Brain microvascular endothelial cell (primary cell): ENCODE measurements around the gene TBX21.
"Not testable (repeated sequence)": the region's sequence is repeated elsewhere in the genome, so short reads cannot be mapped to it uniquely, and the experiment has no call there.

Source experiments
- DNase-seq: peaks from one replicate; pipeline ENCODE4 v3.0.0-alpha.2; 2020
- H3K27ac ChIP-seq: fragments of 250-450 bp; sonication (Bioruptor Pico); 2 replicates; pipeline ENCODE4 v1.5.1; 2020; ENCODE audit warnings: mild to moderate bottlenecking, moderate library complexity
- H3K27me3 ChIP-seq: fragments of 250-450 bp; sonication (Bioruptor Pico); replicated peaks from 2 replicates; pipeline ENCODE4 v1.5.1; 2020; ENCODE audit warnings: mild to moderate bottlenecking
- H3K36me3 ChIP-seq: fragments of 250-450 bp; sonication (Bioruptor Pico); replicated peaks from 2 replicates; pipeline ENCODE4 v1.5.1; 2020; ENCODE audit warnings: mild to moderate bottlenecking
- H3K4me3 ChIP-seq: 2 replicates; pipeline ENCODE4 v1.5.1; 2011; ENCODE audit warnings: low read depth, mild to moderate bottlenecking, control low read depth, low read length, moderate library complexity
- CTCF ChIP-seq: IDR thresholded peaks from 2 replicates; pipeline ENCODE4 v1.5.1; 2011; ENCODE audit warnings: low read depth, mild to moderate bottlenecking, moderate library complexity, low read length, control low read depth, inconsistent platforms; ENCODE audit errors: missing control alignments
- in situ Hi-C: cut with HindIII; loops from 2 replicates; pipeline ENCODE4 v1.10.0; 2017; ENCODE audit warnings: low sequenced_read_pairs, low pct_ligation_motif_present

The TBX21 gene

GRCh38 chr17:47757386-47757785, 24.4 kb downstream of the TBX21 start:
- Histone ChIP-seq H3K36me3 (no peaks in the 10 kb centered on the region), H3K27ac (no peak overlapping the region), H3K4me3 (no peak overlapping the region), H3K27me3 (no peaks in the 10 kb centered on the region)
- no peak for TF ChIP-seq CTCF
- no peak for DNase-seq
- in situ Hi-C loops: no loop called here

GRCh38 chr17:47760409-47761140, 27.5 kb downstream of the TBX21 start:
- no peak overlapping the region for H3K27ac ChIP-seq
- DNase-seq: no peak
- no peaks in the 10 kb centered on the region for H3K27me3 ChIP-seq
- no peaks in the 10 kb centered on the region for H3K36me3 ChIP-seq
- no peak overlapping the region for H3K4me3 ChIP-seq
- no peak for TF ChIP-seq CTCF
- in situ Hi-C loops: no loop called here

- in situ Hi-C loops: no loop called here
- Histone ChIP-seq H3K27ac (no peak overlapping the region), H3K27me3 (peaks cover 1% of the 10 kb centered on the region), H3K4me3 (no peak overlapping the region), H3K36me3 (no peaks in the 10 kb centered on the region)
- no peak for TF ChIP-seq CTCF
- no peak for DNase-seq
These were observed 29.7 kb downstream of the TBX21 start for GRCh38 chr17:47762728-47763127.

GRCh38 chr17:47763913-47764582, 31.0 kb downstream of the TBX21 start:
- in situ Hi-C loops: no loop called here
- no peak overlapping the region for H3K27ac ChIP-seq
- no peak for DNase-seq
- no peaks in the 10 kb centered on the region for H3K36me3 ChIP-seq
- no peak for TF ChIP-seq CTCF
- peaks cover 1% of the 10 kb centered on the region for H3K27me3 ChIP-seq
- no peak overlapping the region for H3K4me3 ChIP-seq

GRCh38 chr17:47773649-47774048, 40.6 kb downstream of the TBX21 start:
- DNase-seq, H3K27ac ChIP-seq, H3K36me3 ChIP-seq, in situ Hi-C loops, H3K4me3 ChIP-seq: not testable (repeated sequence)
- H3K27me3 ChIP-seq: peaks cover 12% of the 10 kb centered on the region

GRCh38 chr17:47774331-47774730, 41.3 kb downstream of the TBX21 start:
- Histone ChIP-seq H3K36me3 (no peaks in the 10 kb centered on the region), H3K27ac (no peak overlapping the region), H3K27me3 (peaks cover 16% of the 10 kb centered on the region), H3K4me3 (no peak overlapping the region)
- DNase-seq: no peak
- no peak for TF ChIP-seq CTCF
- in situ Hi-C loops: no loop called here
